ENCODE data around the gene KYNU.

DNA sequence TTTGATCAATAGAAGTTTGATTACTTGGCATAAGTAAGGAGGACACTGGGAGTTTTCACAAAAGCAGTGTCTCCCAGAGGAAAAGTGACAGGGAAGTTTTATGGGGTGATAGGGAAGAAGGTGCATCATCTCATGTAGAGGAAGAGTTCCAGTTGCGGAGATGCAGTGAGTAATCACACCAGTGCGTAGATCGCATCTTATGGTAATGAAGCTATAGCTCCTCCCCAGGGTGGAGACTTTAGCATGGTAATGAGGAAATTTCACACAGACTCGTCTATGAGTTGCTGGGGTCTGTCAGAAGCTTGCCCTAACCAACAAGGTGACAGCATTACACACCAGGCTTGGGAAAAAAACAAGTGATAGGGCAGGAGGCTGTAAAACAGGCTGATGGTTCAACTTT is 49.0 kb downstream of the KYNU start:
- TF ChIP-seq, protein P1, sequence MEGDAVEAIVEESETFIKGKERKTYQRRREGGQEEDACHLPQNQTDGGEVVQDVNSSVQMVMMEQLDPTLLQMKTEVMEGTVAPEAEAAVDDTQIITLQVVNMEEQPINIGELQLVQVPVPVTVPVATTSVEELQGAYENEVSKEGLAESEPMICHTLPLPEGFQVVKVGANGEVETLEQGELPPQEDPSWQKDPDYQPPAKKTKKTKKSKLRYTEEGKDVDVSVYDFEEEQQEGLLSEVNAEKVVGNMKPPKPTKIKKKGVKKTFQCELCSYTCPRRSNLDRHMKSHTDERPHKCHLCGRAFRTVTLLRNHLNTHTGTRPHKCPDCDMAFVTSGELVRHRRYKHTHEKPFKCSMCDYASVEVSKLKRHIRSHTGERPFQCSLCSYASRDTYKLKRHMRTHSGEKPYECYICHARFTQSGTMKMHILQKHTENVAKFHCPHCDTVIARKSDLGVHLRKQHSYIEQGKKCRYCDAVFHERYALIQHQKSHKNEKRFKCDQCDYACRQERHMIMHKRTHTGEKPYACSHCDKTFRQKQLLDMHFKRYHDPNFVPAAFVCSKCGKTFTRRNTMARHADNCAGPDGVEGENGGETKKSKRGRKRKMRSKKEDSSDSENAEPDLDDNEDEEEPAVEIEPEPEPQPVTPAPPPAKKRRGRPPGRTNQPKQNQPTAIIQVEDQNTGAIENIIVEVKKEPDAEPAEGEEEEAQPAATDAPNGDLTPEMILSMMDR (IDR thresholded peaks at IDR 0.05) = no peak
- TF ChIP-seq POLR2A (IDR thresholded peaks at IDR 0.05) (no peak), EP300 (IDR thresholded peaks at IDR 0.05) (no peak), POLR2AphosphoS5 (IDR thresholded peaks at IDR 0.05) (no peak)
